HG03439 (cell line): Measurements from ENCODE around the gene NOS3.
A peak's percentile ranks its signal among the peaks of the same experiment; 100 is the strongest.
"Not testable (repeated sequence)": the region's sequence is repeated elsewhere in the genome, so short reads cannot be mapped to it uniquely, and the experiment has no call there.

Experiments
- ATAC-seq: cut with Tn5 transposase; IDR thresholded peaks from one replicate; pipeline ENCODE4 v1.9.1; 2021; ENCODE audit warnings: mild to moderate bottlenecking, moderate library complexity; ENCODE audit not compliant: unreplicated experiment

NOS3 gene

GRCh38 chr7:150997817-150998216 is 7.0 kb downstream of the NOS3 start:
- no peak for ATAC-seq

DNA sequence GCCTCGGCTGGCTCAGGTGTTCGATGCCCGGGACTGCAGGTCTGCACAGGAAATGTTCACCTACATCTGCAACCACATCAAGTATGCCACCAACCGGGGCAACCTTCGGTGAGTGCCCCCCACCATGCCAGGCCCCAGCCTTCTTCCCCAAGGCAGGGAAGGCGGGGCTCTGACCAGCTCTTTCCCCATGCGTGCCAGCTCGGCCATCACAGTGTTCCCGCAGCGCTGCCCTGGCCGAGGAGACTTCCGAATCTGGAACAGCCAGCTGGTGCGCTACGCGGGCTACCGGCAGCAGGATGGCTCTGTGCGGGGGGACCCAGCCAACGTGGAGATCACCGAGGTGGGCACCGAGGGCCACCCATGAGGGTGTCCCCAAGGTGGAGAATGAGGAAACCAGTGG is 7.5 kb downstream of the NOS3 start:
- ATAC-seq = no peak

DNA sequence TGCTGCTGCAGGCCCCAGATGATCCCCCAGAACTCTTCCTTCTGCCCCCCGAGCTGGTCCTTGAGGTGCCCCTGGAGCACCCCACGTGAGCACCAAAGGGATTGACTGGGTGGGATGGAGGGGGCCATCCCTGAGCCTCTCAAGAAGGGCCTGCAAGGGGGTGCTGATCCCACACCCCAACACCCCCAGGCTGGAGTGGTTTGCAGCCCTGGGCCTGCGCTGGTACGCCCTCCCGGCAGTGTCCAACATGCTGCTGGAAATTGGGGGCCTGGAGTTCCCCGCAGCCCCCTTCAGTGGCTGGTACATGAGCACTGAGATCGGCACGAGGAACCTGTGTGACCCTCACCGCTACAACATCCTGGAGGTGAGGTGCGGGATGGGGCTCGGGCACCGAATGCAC is 8.2 kb downstream of the NOS3 start:
- ATAC-seq = no peak

GRCh38 chr7:150999497-151000230 is 8.8 kb downstream of the NOS3 start:
- no peak for ATAC-seq

- no peak for ATAC-seq
Measured at GRCh38 chr7:151000897-151001495, 10.2 kb downstream of the NOS3 start.

- ATAC-seq = no peak
Measured at GRCh38 chr7:151001546-151001945, 10.7 kb downstream of the NOS3 start.

DNA sequence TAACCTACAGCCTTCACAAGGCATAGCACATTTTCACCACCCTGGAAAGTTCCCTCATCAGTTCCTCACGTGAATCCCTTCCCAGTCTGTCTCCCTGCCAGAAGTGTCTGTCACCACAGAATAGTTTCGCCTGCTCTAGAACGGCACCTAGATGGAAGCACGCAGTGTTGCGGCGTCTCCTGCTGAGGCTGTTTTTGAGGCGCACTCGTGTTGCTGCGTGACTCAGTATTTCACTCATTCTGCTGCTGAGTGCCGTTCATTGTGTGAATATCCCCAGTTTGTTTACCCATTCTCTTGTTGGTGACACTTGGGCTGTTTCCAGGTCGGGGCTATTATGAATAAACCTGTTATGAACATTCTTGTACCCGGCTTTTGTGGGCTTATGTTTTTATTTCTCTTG is 12.8 kb downstream of the NOS3 start:
- no peak for ATAC-seq

DNA sequence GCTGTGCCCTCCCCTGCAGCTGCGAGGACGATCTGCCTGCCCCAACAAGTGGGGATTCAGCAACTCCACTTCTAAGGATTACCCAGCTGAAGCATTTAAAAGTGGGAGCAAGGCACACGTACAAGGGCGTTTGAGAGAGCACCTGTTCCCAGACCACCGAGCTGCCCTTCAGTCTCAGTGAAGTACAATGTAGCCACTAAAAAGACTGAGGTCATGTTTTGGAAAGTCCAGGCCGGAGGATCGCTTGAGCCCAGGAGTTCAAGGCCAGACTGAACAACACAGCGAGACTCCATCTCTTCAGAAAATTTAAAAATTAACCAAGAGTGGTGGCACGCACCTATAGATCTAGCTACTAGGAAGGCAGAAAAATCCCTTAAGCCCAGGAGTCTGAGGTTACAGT is 14.7 kb downstream of the NOS3 start:
- no peak for ATAC-seq

DNA sequence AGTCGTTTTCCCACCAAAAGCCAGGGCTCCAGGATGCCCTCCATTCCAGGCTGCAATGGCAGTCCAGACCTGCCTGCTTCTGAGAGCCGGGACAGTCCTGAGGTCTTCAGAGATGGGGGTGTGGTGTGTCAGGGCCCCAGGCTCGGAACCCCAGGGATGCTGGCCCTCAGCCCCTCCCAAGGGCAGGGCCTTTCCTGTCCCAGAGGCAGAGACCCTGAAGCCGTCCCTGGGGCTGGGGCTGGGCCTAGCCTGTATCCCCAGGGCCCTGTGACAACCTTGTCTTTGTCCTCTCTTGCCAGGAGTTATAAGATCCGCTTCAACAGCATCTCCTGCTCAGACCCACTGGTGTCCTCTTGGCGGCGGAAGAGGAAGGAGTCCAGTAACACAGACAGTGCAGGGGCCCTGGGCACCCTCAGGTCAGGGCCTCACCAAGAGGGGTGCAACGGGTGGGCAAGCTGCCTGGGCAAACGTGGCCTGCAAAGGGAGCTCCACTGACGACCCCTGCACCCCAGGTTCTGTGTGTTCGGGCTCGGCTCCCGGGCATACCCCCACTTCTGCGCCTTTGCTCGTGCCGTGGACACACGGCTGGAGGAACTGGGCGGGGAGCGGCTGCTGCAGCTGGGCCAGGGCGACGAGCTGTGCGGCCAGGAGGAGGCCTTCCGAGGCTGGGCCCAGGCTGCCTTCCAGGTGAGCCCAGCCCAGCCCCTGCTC is 15.9 kb downstream of the NOS3 start:
- ATAC-seq = no peak

- ATAC-seq = no peak
Measured at GRCh38 chr7:151007469-151007898, 16.7 kb downstream of the NOS3 start.

DNA sequence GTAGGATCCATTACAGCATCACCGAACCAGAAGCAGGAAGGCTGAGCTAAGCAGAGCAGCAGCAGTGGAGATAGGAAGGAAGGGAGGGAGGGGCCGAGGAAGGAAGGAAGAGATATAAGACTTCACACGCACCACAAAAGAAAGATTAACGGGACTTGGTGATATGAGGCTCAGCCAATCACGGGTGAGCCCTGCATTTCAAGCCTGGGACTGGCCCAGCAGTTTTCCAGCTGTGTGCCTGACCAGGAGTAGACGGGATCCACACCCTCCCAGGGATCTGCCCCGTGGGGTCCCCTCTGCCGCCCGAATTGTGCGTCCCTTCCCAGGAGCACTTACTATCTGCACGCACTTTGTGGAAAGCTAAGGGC is 17.3 kb downstream of the NOS3 start:
- ATAC-seq = no peak

DNA sequence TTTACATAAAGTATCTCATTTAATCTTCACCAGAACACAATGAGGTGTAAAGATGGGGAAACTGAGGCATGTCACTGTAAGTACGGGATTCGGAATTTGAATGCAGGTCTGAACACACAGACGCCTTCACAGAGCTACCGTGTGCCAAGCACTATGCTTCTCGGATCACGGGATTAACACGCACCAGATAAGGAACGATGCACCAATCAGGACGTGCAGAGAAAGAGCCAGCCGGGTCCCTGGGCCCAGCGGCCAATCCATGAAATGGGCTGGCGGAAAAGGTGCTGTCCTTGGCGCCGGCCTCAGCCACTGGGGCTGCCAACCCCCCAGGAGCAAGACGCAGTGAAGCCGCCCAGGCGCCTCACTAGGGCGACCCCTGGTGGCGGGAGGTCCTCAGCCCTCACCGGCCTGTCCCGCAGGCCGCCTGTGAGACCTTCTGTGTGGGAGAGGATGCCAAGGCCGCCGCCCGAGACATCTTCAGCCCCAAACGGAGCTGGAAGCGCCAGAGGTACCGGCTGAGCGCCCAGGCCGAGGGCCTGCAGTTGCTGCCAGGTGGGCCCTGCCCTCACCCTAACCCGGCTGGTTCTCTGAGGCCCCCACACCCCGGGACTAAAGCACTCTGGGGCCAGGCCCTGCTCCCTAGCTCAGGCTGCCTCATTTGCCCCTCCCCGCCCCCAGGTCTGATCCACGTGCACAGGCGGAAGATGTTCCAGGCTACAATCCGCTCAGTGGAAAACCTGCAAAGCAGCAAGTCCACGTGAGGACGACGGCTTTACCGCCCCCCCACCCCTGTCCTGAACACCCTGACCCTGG is 17.9 kb downstream of the NOS3 start:
- peak; percentile 64 for ATAC-seq

GRCh38 chr7:151009327-151010036 is 18.7 kb downstream of the NOS3 start:
- no peak for ATAC-seq

DNA sequence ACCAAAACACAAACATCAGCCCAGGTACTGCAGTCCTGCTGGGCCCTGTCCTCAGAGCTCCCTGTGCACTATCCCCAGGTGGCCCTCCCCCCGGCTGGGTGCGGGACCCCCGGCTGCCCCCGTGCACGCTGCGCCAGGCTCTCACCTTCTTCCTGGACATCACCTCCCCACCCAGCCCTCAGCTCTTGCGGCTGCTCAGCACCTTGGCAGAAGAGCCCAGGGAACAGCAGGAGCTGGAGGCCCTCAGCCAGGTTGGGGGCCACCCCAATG is 19.2 kb downstream of the NOS3 start:
- no peak for ATAC-seq

GRCh38 chr7:151010307-151011096 is 19.7 kb downstream of the NOS3 start:
- no peak for ATAC-seq

DNA sequence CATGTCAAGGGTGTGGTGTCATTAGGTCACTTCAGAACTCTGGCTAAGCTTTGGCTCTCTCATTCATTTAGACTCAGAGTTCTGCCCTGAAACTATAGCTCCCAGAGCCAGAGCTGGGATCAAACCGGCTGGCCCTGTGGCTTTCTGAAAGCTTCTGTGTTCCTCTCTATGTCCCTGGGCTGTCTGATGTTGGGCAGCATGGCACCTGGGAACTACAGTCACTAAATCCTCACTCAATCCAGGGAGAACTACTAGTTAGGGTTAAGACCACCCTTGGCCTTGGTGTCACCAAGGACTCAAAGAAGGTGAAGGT is 20.2 kb downstream of the NOS3 start:
- no peak for ATAC-seq

GRCh38 chr7:151011616-151012015 is 20.8 kb downstream of the NOS3 start:
- not testable (repeated sequence) for ATAC-seq

- no peak for ATAC-seq
Measured at GRCh38 chr7:151012031-151012692, 21.3 kb downstream of the NOS3 start.

GRCh38 chr7:151012911-151013347 is 22.1 kb downstream of the NOS3 start:
- no peak for ATAC-seq

DNA sequence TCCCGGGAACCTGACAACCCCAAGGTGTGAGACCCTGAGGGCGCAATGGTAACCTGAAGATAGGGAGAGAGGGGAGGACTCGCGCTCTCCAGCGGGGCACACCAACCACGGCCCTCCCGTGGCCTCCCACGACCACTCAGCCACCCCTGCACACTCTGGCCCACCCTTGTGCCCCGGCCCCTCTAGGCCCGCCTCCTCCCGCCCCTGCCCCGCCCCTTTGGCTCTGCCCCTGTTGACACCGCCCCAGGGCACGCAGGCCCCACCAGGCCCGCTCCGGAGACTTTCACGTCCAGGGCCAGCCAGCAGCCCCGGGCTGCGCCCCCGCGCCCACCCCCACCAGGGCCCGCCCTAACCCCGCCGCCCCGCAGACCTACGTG is 22.5 kb downstream of the NOS3 start:
- ATAC-seq = no peak
